Peyer's patch (tissue), 4 donors: ENCODE data around the gene TAS1R3. TPM values are rescaled to one million over a fixed set of nuclear protein-coding genes. Genes with fewer than 3 reads are reported as not detected.

Experiments
- DNase-seq, 3 donors: peaks; one replicate each; pipeline ENCODE4 v3.0.0-alpha.2; 2017 to 2019
- H3K27ac ChIP-seq, 4 donors: fragments of 200-600 bp; sonication (generic); one replicate each; pipeline ENCODE4 v1.5.1; 2016 to 2019
- H3K27me3 ChIP-seq, 2 donors: fragments of 200-600 bp; sonication (generic); one replicate each; pipeline ENCODE4 v1.5.1; 2019
- H3K36me3 ChIP-seq, 3 donors: fragments of 200-600 bp; sonication (generic); one replicate each; pipeline ENCODE4 v1.5.1; 2016 to 2019
- H3K4me1 ChIP-seq, 4 donors: fragments of 200-600 bp; sonication (generic); one replicate each; pipeline ENCODE4 v1.5.1; 2016 to 2019
- H3K4me3 ChIP-seq, 4 donors: fragments of 200-600 bp; sonication (generic); 1 replicate in 3 of 4; 2 replicates in 1 of 4; pipeline ENCODE4 v1.5.1; 2016 to 2019; ENCODE audit warnings: mild to moderate bottlenecking in 1 of 4
- H3K9me3 ChIP-seq, 4 donors: fragments of 200-600 bp; sonication (generic); one replicate each; pipeline ENCODE4 v1.5.1; 2016 to 2019; ENCODE audit warnings: mild to moderate bottlenecking in 1 of 4
- POLR2A ChIP-seq, 2 donors: fragments of 450-650 bp; IDR thresholded peaks; one replicate each; pipeline ENCODE4 v1.5.1; 2017; ENCODE audit warnings: antibody characterized with exemption in 2 of 2, mild to moderate bottlenecking in 2 of 2, moderate library complexity in 2 of 2
- total RNA-seq, 4 donors: library from RNA; depleted of rRNA; stranded (reverse); fragments of >200 nt; gene quantifications; one replicate each; pipeline ENCODE4 v1.1.0, GENCODE V29; 2016
- TF ChIP-seq, protein P1 (sequence below), 6 experiments: fragments of 450-650 bp in 4 of 6; fragments of 200-600 bp in 2 of 6; sonication (generic) in 1 of 6; IDR thresholded peaks; one replicate each; pipeline ENCODE4 v1.5.1; 2017 to 2019; ENCODE audit warnings: antibody characterized with exemption in 6 of 6, mild to moderate bottlenecking in 3 of 6, moderate library complexity in 1 of 6

The TAS1R3 gene
- total RNA-seq, 4 donors from 2014 or later, result 2.1 to 5.8 (median 3.0) TPM

DNA sequence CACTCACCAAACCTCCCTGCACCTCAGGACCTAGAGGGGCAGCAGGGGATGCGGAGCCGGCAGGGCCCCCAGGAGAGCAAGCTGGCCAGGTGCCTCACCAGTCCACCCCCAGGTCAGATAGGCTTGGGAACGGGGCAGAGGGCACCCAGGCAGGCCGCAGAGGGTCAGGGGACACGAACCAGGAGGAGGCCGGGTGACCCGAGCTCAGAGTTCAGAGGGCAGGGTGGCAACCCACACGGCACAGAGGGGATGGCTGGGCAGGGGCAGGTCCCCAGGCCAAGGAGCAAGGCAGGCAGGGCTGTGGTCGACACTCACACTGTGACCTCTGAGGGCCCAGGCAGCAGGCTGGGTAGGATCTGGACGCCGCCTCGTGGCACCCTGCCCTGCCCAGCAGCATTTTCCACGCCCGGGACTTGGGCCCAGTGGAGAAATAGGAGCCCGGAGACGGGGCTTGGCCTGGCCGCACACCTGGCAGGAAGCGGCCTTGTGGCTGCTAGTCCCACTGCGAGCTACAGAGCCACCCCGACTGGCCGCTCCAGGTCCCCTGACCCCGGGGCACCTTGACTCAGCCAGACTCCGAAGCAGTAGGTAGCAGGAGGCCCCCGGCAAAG is 12.8 kb downstream of the TAS1R3 start:
- DNase-seq, result no peak
- Histone ChIP-seq H3K36me3 (peaks cover 0 to 30% (median 0%) of the 10 kb centered on the region in 3 donors), H3K4me1 (peaks cover 0 to 48% (median 13%) of the 10 kb centered on the region in 4 donors), H3K27me3 (no peaks in the 10 kb centered on the region), H3K9me3 (no peaks in the 10 kb centered on the region), H3K27ac (peak overlapping the region in 3 of 4 donors; percentile 45 to 60 (median 48)), H3K4me3 (no peak overlapping the region)
- TF ChIP-seq POLR2A (IDR thresholded peaks at IDR 0.05), result no peak
- TF ChIP-seq, protein P1, sequence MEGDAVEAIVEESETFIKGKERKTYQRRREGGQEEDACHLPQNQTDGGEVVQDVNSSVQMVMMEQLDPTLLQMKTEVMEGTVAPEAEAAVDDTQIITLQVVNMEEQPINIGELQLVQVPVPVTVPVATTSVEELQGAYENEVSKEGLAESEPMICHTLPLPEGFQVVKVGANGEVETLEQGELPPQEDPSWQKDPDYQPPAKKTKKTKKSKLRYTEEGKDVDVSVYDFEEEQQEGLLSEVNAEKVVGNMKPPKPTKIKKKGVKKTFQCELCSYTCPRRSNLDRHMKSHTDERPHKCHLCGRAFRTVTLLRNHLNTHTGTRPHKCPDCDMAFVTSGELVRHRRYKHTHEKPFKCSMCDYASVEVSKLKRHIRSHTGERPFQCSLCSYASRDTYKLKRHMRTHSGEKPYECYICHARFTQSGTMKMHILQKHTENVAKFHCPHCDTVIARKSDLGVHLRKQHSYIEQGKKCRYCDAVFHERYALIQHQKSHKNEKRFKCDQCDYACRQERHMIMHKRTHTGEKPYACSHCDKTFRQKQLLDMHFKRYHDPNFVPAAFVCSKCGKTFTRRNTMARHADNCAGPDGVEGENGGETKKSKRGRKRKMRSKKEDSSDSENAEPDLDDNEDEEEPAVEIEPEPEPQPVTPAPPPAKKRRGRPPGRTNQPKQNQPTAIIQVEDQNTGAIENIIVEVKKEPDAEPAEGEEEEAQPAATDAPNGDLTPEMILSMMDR (IDR thresholded peaks at IDR 0.05), result no peak

DNA sequence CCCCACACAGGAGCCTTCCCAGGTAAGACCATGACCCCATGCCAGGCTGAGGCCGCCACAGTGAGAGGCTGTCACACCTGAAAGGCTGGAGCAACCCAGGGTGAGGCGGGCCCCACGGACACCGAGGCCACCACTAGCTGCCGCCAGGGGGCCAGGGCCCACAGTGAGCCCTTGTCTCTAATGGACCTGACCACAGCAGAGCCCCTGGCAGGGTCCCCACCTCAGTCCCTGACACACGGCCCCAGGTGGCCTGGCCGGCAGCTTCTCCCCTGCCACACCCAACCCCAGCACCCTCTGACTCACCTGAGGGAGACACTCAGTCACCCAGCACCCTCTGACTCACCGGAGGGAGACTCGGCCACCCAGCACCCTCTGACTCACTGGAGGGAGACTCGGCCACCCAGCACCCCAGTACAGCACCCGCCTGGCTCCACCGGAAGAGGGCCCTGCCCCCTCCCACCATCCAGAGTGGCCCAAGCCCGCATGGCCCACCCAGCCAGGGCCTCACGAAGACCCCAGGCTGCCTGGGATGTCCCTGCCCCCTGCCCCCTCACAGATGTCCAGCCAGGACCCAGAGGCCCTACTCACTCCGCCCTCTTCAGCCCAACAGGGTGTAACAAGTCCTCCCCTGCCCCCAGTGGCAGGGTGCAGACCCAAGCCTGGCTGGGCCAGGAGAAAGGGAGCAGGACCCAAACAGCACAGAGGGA is 13.7 kb downstream of the TAS1R3 start:
- H3K9me3 ChIP-seq, result no peaks in the 10 kb centered on the region
- no peak for TF ChIP-seq POLR2A (IDR thresholded peaks at IDR 0.05)
- TF ChIP-seq, protein P1 (IDR thresholded peaks at IDR 0.05), result peak in 4 of 6 experiments; percentile 9 to 47 (median 42)
- peak in 2 of 3 donors; percentile 79 to 85 for DNase-seq
- H3K27me3 ChIP-seq, result no peaks in the 10 kb centered on the region
- H3K36me3 ChIP-seq, result peaks cover 0 to 22% (median 0%) of the 10 kb centered on the region in 3 donors
- peak overlapping the region in 2 of 4 donors; percentile 5 to 31 for H3K4me3 ChIP-seq
- H3K4me1 ChIP-seq, result peaks cover 0 to 48% (median 13%) of the 10 kb centered on the region in 4 donors
- H3K27ac ChIP-seq, result peak overlapping the region in 3 of 4 donors; percentile 45 to 60 (median 57)

DNA sequence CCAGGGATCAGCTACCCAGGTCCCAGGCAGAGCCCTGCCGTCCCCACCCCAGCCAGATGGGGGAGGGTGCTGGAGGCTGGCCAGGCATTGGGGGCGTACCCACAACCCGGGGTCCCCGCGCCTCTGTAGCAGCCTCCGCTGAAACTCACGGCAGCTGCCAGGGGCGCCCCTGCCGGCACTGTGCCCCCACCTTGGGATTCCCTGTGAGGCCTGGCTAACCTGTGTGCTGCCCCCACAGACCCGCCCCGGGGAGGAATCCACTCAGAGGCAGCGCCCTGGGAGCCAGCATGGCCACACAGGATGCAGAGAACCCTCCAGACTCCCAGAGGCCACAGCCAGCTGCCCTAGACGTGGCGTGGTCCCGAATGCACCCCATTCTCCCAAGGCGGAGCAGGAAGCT is 14.3 kb downstream of the TAS1R3 start:
- Histone ChIP-seq H3K4me3 (peak overlapping the region in 2 of 4 donors; percentile 5 to 31), H3K27ac (peak overlapping the region in 3 of 4 donors; percentile 15 to 60 (median 57)), H3K36me3 (peaks cover 0 to 16% (median 0%) of the 10 kb centered on the region in 3 donors), H3K9me3 (no peaks in the 10 kb centered on the region), H3K4me1 (peaks cover 0 to 48% (median 13%) of the 10 kb centered on the region in 4 donors), H3K27me3 (no peaks in the 10 kb centered on the region)
- no peak for TF ChIP-seq POLR2A (IDR thresholded peaks at IDR 0.05)
- TF ChIP-seq, protein P1 (IDR thresholded peaks at IDR 0.05), result no peak
- no peak for DNase-seq

DNA sequence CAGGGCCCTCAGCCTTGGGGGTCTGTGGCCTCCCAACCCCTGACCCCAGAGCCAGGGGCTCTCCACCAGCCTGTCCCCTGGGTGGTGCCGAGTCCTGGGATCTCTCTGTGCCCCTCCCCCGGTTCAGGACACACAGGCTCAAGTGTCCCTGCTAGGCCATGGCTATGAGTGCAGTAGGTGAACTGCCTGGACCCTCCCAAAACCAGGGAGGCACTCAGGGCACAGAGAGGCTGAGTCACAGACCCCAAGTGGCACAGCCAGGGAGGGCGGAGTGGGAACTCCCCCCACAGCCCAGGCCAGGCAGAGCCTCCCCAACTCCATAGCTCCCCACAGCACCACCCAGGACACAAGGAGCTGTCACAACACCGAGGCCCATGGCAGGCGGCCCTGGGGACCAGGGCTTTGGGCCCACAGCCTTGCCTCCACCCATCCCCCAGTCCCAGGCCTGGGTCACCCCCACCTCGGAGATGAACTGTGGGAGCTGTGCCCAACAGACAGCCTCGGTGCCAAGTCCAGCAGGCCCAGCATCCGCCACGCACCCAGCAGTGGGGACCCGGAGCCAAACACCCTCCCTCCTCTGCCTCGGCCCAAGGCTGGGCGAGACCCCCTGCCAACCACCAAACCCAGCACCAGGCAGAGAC is 14.9 kb downstream of the TAS1R3 start:
- no peak for DNase-seq
- Histone ChIP-seq H3K4me3 (peak overlapping the region in 2 of 4 donors; percentile 5 to 31), H3K9me3 (no peaks in the 10 kb centered on the region), H3K4me1 (peaks cover 0 to 48% (median 13%) of the 10 kb centered on the region in 4 donors), H3K36me3 (peaks cover 0 to 11% (median 0%) of the 10 kb centered on the region in 3 donors), H3K27me3 (no peaks in the 10 kb centered on the region), H3K27ac (peak overlapping the region in 1 of 4 donors; percentile 60)
- TF ChIP-seq, protein P1 (IDR thresholded peaks at IDR 0.05), result no peak
- TF ChIP-seq POLR2A (IDR thresholded peaks at IDR 0.05), result no peak

DNA sequence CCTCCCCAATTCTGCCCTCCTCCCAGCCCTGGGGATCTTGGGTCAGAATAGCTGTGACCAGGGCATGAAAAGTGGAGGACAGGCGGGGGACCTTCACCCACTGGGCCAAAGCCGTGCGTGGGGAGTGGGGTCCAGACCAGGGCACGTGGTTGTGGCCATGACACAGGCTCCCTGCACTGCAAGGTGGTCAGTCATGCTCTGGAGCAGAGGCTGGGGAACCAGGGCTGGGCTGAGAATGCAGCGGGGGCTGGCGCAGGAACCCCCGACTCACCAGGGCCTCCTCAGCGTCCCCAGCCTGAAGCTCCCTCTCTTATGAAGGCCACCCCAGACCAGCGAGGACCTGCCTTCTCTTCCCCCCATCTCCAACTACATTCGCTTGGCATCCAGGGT is 15.4 kb downstream of the TAS1R3 start:
- peak overlapping the region in 1 of 4 donors; percentile 92 for H3K27ac ChIP-seq
- no peak for TF ChIP-seq POLR2A (IDR thresholded peaks at IDR 0.05)
- TF ChIP-seq, protein P1 (IDR thresholded peaks at IDR 0.05), result no peak
- no peaks in the 10 kb centered on the region for H3K9me3 ChIP-seq
- H3K4me3 ChIP-seq, result no peak overlapping the region
- H3K36me3 ChIP-seq, result peaks cover 0 to 7% (median 0%) of the 10 kb centered on the region in 3 donors
- peaks cover 0 to 51% (median 13%) of the 10 kb centered on the region in 4 donors for H3K4me1 ChIP-seq
- no peak for DNase-seq
- H3K27me3 ChIP-seq, result no peaks in the 10 kb centered on the region
